GM21717 (cell line): ENCODE measurements around the gene POLR3H.

Experiments used
- ATAC-seq: cut with Tn5 transposase; IDR thresholded peaks from one replicate; pipeline ENCODE4 v1.9.1; 2021; ENCODE audit warnings: mild to moderate bottlenecking, moderate library complexity; ENCODE audit not compliant: unreplicated experiment

POLR3H gene

DNA sequence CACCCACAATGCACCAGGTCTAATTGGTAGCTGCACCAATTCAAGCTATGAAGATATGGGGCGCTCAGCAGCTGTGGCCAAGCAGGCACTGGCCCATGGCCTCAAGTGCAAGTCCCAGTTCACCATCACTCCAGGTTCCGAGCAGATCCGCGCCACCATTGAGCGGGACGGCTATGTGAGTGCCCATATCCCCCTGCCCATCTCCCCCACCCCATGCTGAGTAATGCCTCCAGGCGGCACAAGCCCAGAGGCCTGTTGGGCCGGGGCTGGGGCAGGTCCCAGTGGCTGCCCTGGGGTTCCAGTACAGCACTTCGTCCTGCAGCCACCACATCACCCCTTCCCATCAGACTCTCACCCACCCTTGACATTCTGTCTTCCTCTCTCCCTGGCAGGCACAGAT is 21.5 kb downstream of the POLR3H start:
- no peak for ATAC-seq

DNA sequence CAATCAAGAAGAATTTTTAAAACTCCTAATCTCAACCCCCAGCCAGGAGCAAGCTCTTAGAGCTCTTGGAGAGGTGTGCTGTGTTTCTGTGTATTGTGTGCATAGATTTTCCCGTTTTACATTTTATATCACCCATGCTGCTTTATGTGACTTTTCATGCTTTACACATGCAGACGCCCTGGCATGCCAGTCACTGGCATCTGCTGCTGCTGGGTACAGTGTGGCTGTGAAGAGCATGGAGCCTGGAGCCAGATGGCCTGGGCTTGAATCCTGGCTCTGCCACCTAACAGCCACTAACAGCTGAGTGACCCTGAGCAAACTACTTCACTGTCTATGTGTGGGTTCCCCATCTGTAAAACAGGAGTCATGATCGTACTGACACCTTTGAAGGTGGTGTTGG is 23.1 kb downstream of the POLR3H start:
- ATAC-seq = no peak

DNA sequence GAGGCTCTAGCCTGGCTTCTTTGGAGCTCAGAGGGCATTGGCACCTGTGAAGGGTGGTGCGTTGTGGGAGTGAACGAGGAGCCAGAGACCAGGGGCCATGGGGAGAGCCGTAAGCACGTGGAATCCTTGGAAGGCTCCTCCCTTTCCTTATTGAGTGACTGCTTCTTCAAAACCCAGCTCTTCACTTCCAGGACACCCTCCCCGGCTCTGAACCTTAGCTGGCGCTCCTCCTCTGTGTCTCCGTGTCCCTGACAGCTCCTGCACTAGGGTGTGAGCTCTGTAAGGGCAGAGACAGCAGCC is 26.3 kb downstream of the POLR3H start:
- no peak for ATAC-seq

DNA sequence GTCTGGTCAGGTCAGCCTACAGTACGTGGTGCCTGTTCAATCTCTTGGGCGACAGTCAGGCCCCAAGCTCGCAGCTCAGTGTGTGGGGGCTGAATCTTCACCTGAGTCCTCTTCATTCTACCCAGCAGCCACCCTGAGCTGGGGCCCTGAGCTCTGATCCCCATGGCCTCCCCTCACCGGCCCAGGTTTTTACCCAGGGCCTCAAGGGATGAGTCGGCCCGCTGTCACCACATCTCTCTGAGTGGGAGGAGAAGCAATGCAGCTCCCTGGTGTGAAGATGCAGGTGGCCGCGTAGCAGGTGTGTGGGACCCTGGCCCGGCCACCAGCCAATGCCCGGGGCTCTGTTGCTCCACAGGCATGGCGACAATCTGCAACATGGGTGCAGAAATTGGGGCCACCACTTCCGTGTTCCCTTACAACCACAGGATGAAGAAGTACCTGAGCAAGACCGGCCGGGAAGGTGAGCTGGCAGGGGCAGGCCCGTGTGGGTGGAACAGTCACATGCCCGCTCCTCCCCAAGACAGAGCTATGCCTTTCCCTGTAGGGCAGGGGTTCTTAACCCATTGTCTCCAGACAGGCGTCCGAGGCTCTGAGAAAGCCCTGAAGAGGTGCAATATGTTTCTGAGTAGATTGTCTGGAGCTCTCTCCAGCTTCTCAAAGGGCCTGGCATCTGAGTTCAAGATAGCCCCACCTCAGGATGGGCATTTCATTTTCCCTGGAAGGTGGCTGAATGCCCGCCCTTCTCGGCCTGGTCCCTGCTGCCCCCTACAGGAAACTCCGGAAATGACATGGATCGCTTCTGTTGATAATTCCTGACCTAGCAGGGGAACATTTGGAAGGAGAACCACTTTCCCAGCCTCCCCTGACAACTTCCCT is 26.9 kb downstream of the POLR3H start:
- ATAC-seq = no peak

GRCh38 chr22:41516462-41516861 is 27.8 kb downstream of the POLR3H start:
- ATAC-seq = no peak

DNA sequence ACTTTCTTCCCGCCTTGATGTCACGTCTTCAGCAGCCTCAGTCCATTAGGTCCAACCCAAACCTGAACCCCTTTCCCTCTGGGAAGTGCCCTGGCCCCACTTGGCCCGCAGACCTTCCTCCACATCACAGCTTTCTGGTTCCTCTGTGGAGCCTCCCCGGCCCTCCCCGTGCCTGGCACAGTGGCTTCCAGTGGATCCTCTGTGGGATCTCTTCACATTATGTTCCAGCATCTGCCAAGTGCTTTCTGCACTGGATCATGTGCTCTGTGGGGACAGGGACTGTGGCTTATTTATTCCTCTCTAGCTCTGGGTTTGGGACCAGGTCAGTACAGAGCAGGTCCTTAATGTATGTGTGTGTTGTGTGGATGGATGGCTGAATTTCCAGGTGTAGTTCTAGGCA is 30.9 kb downstream of the POLR3H start:
- ATAC-seq = no peak

GRCh38 chr22:41512421-41513194 is 31.7 kb downstream of the POLR3H start:
- ATAC-seq = no peak

- ATAC-seq = no peak
Measured at GRCh38 chr22:41511521-41511968, 32.7 kb downstream of the POLR3H start.

DNA sequence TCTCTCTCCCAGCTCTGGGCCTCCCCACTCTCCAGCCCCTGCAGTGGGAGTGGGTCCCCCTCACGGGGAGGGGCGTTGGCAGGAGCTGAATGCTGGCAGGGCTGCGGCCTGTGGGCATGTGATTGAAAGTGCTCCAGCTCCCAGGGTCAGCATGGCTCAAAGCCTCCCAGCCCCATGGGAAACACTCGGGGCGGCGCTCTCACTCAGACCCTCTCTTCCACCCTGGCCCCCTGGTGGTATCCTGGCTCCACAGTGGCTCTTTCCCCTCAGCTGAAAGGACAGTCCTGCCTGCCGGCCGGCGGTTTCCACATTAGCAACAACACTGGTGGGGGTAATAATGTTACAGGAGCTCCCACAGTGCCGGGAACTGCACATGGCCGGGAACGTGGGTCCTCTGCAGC is 35.5 kb downstream of the POLR3H start:
- ATAC-seq = no peak

- no peak for ATAC-seq
Measured at GRCh38 chr22:41507330-41508063, 36.8 kb downstream of the POLR3H start.

DNA sequence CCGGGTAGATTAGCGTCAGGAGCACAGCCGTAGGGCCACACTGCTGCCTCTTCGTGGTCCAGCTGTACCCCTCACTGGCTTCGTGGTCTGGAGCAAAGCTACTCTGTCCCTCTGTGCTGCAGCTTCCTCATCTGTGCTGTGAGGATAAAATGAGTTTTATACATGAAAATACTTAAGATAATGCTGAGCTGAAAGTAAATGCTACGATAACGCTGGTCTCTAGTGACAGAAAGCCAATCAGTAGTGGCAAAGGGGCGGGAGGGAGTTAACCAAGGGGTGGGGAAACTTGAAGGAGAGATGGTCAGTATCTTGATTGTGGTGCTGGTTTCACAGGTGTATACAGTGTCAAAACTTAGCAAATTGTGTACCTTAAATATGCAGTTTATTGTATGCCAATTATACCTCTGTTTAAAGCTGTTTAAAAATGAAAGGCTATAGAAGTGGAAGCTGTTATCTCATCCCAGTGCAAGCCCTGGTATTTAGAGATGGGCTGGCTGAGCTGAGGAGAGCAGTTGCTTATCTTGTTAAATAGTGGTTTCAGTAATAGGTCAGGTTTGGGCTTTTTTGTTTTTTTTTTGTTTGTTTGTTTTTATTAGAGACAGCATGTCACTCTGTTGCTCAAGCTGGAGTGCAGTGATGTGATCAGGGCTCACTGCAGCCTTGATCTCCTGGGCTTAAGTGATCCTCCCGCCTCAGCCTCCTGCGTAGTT is 38.6 kb downstream of the POLR3H start:
- ATAC-seq = no peak

DNA sequence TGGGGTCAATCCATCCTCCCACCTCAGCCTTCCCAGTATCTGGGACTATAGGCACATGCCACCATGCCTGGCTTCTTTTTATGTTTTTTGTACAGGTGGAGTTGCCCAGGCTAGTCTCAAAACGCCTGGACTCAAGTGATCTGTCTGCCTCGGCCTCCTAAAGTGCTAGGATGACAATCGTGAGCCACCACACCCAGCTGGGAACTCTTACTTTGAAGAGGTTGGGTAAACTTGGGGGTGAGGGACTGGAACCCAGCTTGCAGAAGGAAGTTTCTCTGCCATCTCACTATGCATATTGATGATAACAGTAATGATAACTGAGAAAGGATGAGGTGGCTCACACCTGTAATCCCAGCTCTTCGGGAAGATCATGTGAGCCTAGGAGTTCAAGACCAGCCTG is 39.5 kb downstream of the POLR3H start:
- ATAC-seq = no peak

DNA sequence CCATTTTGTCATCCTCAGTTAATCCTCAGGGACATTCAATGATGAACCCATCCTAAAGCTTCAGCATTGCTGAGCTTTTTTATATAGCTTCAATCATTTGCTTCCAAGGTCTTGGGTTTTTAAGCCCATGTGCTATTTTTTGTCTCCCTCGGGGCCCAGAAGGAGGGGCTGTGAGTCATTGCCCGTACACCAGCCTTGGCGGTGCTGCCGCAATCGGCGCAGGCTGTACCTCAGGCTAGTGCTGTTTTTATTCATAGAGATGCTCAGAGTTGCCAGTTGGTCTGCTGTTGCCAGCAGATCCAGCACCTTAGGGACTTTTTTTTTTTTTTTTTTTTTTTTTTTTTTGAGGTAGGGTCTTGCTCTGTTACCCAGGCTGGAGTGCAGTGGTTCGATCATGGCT is 39.9 kb downstream of the POLR3H start:
- no peak for ATAC-seq

DNA sequence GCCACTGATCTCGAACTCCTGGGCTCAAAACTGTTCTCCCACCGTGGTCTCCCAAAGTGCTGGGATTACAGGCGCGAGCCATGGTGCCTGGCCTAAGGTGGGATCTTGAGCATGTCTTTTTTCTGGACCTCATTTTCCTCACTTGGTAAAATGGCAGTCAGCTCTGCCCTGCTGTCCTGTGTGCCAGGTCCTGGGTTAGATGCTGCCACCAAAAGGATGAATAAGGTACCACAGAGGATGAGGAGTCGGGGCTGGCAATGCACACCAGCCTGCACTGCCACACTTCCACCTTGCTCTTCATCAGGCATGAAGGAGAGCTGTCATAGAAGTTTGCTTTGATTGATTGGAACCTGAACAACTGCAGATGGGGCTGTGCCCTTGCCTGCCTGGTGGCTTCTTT is 43.1 kb downstream of the POLR3H start:
- ATAC-seq = no peak

DNA sequence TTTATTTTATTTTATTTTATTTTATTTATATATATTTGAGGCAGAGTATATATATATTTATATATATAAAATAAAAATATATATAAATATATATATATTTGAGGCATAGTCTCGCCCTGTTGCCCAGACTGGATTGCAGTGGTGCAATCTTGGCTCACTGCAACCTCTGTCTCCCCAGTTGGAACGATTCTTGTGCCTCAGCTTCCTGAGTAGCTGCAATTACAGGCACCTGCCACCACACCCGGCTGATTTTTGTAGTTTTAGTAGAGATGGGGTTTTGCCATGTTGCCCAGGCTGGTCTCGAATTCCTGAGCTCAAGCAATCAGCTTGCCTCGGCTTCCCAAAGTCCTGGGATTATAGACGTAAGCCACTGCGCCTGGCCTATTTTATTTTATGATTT is 44.0 kb downstream of the POLR3H start:
- no peak for ATAC-seq

DNA sequence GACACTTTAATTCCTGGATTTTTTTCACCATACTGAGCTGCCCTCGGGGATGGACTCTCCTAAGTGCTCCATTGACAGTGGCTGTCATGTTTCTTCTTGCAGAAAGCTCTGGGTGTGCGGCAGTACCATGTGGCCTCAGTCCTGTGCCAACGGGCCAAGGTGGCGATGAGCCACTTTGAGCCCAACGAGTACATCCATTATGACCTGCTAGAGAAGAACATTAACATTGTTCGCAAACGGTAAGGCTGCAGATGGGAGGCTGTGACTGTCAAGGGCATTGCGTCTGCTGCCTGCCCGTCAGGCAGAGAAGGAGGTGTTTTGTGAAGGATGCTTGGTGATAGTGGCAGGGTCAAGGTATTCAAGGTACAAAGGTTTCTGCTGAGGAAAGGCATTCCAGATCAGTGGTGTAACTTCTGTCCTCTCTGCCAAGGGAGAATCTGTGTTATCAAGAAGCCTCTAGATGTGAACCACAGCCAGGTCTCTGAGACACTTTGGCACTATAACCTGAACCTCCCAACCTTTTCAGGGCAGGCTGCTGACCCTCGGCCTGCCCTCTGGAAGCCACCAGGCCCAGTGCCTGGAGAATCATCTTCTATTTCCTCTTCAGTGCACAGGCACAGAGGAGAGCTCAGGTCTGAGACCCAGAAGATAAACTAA is 44.5 kb downstream of the POLR3H start:
- ATAC-seq = no peak

- ATAC-seq = no peak
Measured at GRCh38 chr22:41498303-41498835, 45.9 kb downstream of the POLR3H start.

DNA sequence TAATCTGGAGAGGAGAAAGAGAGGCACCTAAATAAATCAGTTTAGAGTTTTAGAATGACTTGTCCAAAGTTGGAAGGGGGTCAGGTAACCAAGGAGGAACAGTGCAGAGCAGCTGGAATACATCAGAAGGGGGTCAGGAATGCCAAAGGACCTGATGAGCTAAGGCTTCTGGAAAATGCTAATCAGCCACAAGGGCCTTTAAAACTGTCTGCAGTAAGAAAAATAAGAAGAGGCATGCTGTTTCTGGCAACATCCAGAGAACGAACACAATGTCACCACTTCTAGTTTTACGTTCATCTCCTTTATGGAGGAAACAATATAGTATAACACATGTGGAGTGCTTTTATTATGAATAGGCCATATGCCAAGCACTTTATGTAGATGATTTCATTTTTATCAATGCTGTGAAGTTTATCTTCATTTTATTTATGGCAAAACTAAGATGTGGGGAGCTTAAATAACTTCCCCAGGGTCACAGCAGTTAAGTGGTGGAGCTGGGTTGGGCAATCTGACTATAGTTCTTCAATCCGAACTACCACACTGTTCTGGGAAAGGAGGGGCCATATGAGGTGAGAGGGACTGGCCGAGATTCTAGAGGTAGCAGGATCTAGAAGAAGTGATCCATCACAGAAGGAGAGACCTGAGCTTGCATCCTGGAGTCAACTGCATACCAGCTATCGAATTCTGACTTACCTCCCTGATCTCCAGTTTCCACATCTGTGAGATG is 52.7 kb downstream of the POLR3H start:
- no peak for ATAC-seq

- no peak for ATAC-seq
Measured at GRCh38 chr22:41488596-41489385, 55.5 kb downstream of the POLR3H start.
